ENCODE measurements around the gene FHIT.

Gene FHIT

GRCh38 chr3:61138401-61138800 is 112.9 kb downstream of the FHIT start:
- Histone ChIP-seq H3K36me3 (ENCODE audit: control insufficient read depth in 1 of 2, insufficient read depth in 2 of 2, low read length in 2 of 2) (no peaks in the 10 kb centered on the region), H3K4me3 (ENCODE audit: low read depth in 1 of 2, low read length in 2 of 2) (no peak overlapping the region), H3K9ac (ENCODE audit: low read depth in 1 of 2, low read length in 2 of 2) (no peak overlapping the region), H3K4me1 (ENCODE audit: control insufficient read depth in 1 of 2, insufficient read depth in 2 of 2, low read length in 2 of 2) (no peaks in the 10 kb centered on the region), H3K27ac (ENCODE audit: low read depth, low read length) (no peak overlapping the region), H3K9me3 (ENCODE audit: control insufficient read depth in 1 of 2, low read length in 2 of 2) (no peaks in the 10 kb centered on the region), H3K27me3 (ENCODE audit: control insufficient read depth in 1 of 2, insufficient read depth in 2 of 2, low read length in 2 of 2) (no peaks in the 10 kb centered on the region)

DNA sequence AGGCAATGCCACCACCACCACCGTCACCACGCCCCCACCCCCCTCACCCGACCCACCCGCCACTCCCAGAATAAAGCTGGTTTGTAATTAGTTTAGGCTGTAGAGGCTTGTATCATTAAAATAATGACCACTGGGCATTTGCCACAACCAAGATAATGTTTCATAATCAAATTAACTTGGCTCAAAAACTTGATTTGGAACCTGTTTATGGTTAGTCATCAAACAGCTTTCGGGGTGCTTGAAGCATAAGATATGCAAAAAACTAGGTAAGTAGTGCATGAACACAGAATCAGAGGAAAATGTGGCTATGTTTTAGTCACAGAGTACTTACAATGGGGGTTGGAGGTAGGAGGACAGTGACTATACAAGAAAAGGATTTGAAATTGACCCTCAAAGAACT is 115.1 kb downstream of the FHIT start:
- no peak overlapping the region for H3K9ac ChIP-seq (ENCODE audit: low read depth in 1 of 2, low read length in 2 of 2)

GRCh38 chr3:61134532-61134931 is 116.7 kb downstream of the FHIT start:
- Histone ChIP-seq H3K27me3 (ENCODE audit: control insufficient read depth in 1 of 2, insufficient read depth in 2 of 2, low read length in 2 of 2) (no peaks in the 10 kb centered on the region), H3K4me3 (ENCODE audit: low read depth in 1 of 2, low read length in 2 of 2) (no peak overlapping the region), H3K27ac (ENCODE audit: low read depth, low read length) (no peak overlapping the region), H3K36me3 (ENCODE audit: control insufficient read depth in 1 of 2, insufficient read depth in 2 of 2, low read length in 2 of 2) (no peaks in the 10 kb centered on the region), H3K9ac (ENCODE audit: low read depth in 1 of 2, low read length in 2 of 2) (no peak overlapping the region), H3K4me1 (ENCODE audit: control insufficient read depth in 1 of 2, insufficient read depth in 2 of 2, low read length in 2 of 2) (no peaks in the 10 kb centered on the region), H3K9me3 (ENCODE audit: control insufficient read depth in 1 of 2, low read length in 2 of 2) (no peaks in the 10 kb centered on the region)

More for the DNA sequence above, 115.1 kb downstream of the FHIT start:
- Histone ChIP-seq H3K27ac (ENCODE audit: low read depth, low read length) (no peak overlapping the region), H3K4me3 (ENCODE audit: low read depth in 1 of 2, low read length in 2 of 2) (no peak overlapping the region), H3K27me3 (ENCODE audit: control insufficient read depth in 1 of 2, insufficient read depth in 2 of 2, low read length in 2 of 2) (no peaks in the 10 kb centered on the region), H3K9me3 (ENCODE audit: control insufficient read depth in 1 of 2, low read length in 2 of 2) (no peaks in the 10 kb centered on the region), H3K36me3 (ENCODE audit: control insufficient read depth in 1 of 2, insufficient read depth in 2 of 2, low read length in 2 of 2) (no peaks in the 10 kb centered on the region), H3K4me1 (ENCODE audit: control insufficient read depth in 1 of 2, insufficient read depth in 2 of 2, low read length in 2 of 2) (no peaks in the 10 kb centered on the region)

DNA sequence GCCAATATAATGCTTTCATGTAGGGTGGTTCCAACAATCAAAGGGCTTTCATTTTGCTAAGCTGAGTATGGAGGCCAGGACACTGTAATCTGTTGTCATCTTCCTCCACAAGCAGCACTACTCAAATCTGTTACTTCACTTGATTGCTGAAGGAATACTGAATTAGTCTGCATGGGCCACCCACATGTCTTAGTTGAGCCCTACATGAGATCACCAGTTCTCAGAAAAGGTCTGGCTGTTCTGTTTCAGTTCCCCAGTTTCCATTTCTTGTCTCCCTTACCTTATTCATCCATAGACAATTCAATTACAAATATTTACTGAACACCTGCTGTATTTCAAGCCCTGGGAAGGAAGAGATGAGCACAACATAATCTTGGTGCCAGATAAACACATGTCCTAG is 119.2 kb downstream of the FHIT start:
- Histone ChIP-seq H3K4me3 (ENCODE audit: low read depth in 1 of 2, low read length in 2 of 2) (no peak overlapping the region), H3K27me3 (ENCODE audit: control insufficient read depth in 1 of 2, insufficient read depth in 2 of 2, low read length in 2 of 2) (no peaks in the 10 kb centered on the region), H3K36me3 (ENCODE audit: control insufficient read depth in 1 of 2, insufficient read depth in 2 of 2, low read length in 2 of 2) (no peaks in the 10 kb centered on the region), H3K27ac (ENCODE audit: low read depth, low read length) (no peak overlapping the region), H3K9me3 (ENCODE audit: control insufficient read depth in 1 of 2, low read length in 2 of 2) (no peaks in the 10 kb centered on the region), H3K9ac (ENCODE audit: low read depth in 1 of 2, low read length in 2 of 2) (no peak overlapping the region), H3K4me1 (ENCODE audit: control insufficient read depth in 1 of 2, insufficient read depth in 2 of 2, low read length in 2 of 2) (no peaks in the 10 kb centered on the region)

- Histone ChIP-seq H3K9ac (ENCODE audit: low read depth in 1 of 2, low read length in 2 of 2) (no peak overlapping the region), H3K9me3 (ENCODE audit: control insufficient read depth in 1 of 2, low read length in 2 of 2) (no peaks in the 10 kb centered on the region), H3K36me3 (ENCODE audit: control insufficient read depth in 1 of 2, insufficient read depth in 2 of 2, low read length in 2 of 2) (no peaks in the 10 kb centered on the region)
These were observed 132.4 kb downstream of the FHIT start for GRCh38 chr3:61118830-61119229.

GRCh38 chr3:61117045-61117898 is 134.0 kb downstream of the FHIT start:
- Histone ChIP-seq H3K27ac (ENCODE audit: low read depth, low read length) (no peak overlapping the region), H3K4me1 (ENCODE audit: control insufficient read depth in 1 of 2, insufficient read depth in 2 of 2, low read length in 2 of 2) (peaks cover 0 to 22% of the 10 kb centered on the region in 2 donors), H3K27me3 (ENCODE audit: control insufficient read depth in 1 of 2, insufficient read depth in 2 of 2, low read length in 2 of 2) (no peaks in the 10 kb centered on the region), H3K36me3 (ENCODE audit: control insufficient read depth in 1 of 2, insufficient read depth in 2 of 2, low read length in 2 of 2) (no peaks in the 10 kb centered on the region), H3K4me3 (ENCODE audit: low read depth in 1 of 2, low read length in 2 of 2) (no peak overlapping the region), H3K9ac (ENCODE audit: low read depth in 1 of 2, low read length in 2 of 2) (no peak overlapping the region), H3K9me3 (ENCODE audit: control insufficient read depth in 1 of 2, low read length in 2 of 2) (no peaks in the 10 kb centered on the region)

More at GRCh38 chr3:61118830-61119229, 132.4 kb downstream of the FHIT start:
- no peaks in the 10 kb centered on the region for H3K27me3 ChIP-seq (ENCODE audit: control insufficient read depth in 1 of 2, insufficient read depth in 2 of 2, low read length in 2 of 2)
- H3K4me3 ChIP-seq (ENCODE audit: low read depth in 1 of 2, low read length in 2 of 2): no peak overlapping the region
- no peak overlapping the region for H3K27ac ChIP-seq (ENCODE audit: low read depth, low read length)
- peaks cover 0 to 18% of the 10 kb centered on the region in 2 donors for H3K4me1 ChIP-seq (ENCODE audit: control insufficient read depth in 1 of 2, insufficient read depth in 2 of 2, low read length in 2 of 2)

- Histone ChIP-seq H3K27ac (ENCODE audit: low read depth, low read length) (no peak overlapping the region), H3K27me3 (ENCODE audit: control insufficient read depth in 1 of 2, insufficient read depth in 2 of 2, low read length in 2 of 2) (no peaks in the 10 kb centered on the region), H3K4me1 (ENCODE audit: control insufficient read depth in 1 of 2, insufficient read depth in 2 of 2, low read length in 2 of 2) (peaks cover 5 to 43% of the 10 kb centered on the region in 2 donors), H3K36me3 (ENCODE audit: control insufficient read depth in 1 of 2, insufficient read depth in 2 of 2, low read length in 2 of 2) (no peaks in the 10 kb centered on the region), H3K9me3 (ENCODE audit: control insufficient read depth in 1 of 2, low read length in 2 of 2) (no peaks in the 10 kb centered on the region), H3K4me3 (ENCODE audit: low read depth in 1 of 2, low read length in 2 of 2) (no peak overlapping the region), H3K9ac (ENCODE audit: low read depth in 1 of 2, low read length in 2 of 2) (no peak overlapping the region)
These were observed 136.8 kb downstream of the FHIT start for GRCh38 chr3:61114316-61114953.

DNA sequence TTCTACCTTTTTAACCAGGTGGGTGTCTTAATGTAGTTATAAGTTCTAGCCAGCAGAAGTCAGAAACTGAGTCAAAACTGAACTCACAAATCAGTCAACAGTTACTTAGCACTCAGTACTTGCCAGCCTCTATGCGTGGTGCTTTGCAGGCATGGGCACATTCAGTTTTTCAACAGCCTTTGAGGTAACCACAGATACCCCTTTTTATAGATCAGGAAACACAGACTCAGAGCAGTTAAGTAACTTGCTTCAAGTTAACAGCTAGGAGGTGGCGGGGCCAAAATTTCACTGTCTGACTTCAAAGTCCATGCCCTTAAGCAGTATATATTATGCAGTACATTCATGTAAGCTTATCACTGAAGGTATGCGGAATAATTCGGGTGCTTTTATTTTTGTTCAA is 139.4 kb downstream of the FHIT start:
- H3K27me3 ChIP-seq (ENCODE audit: control insufficient read depth in 1 of 2, insufficient read depth in 2 of 2, low read length in 2 of 2): no peaks in the 10 kb centered on the region
- peaks cover 5 to 45% of the 10 kb centered on the region in 2 donors for H3K4me1 ChIP-seq (ENCODE audit: control insufficient read depth in 1 of 2, insufficient read depth in 2 of 2, low read length in 2 of 2)
- H3K4me3 ChIP-seq (ENCODE audit: low read depth in 1 of 2, low read length in 2 of 2): no peak overlapping the region
- H3K9ac ChIP-seq (ENCODE audit: low read depth in 1 of 2, low read length in 2 of 2): no peak overlapping the region
- H3K36me3 ChIP-seq (ENCODE audit: control insufficient read depth in 1 of 2, insufficient read depth in 2 of 2, low read length in 2 of 2): no peaks in the 10 kb centered on the region
- no peaks in the 10 kb centered on the region for H3K9me3 ChIP-seq (ENCODE audit: control insufficient read depth in 1 of 2, low read length in 2 of 2)
- no peak overlapping the region for H3K27ac ChIP-seq (ENCODE audit: low read depth, low read length)

- H3K4me3 ChIP-seq (ENCODE audit: low read depth in 1 of 2, low read length in 2 of 2): peak overlapping the region; percentile 13 to 33
- H3K36me3 ChIP-seq (ENCODE audit: control insufficient read depth in 1 of 2, insufficient read depth in 2 of 2, low read length in 2 of 2): no peaks in the 10 kb centered on the region
- H3K9me3 ChIP-seq (ENCODE audit: control insufficient read depth in 1 of 2, low read length in 2 of 2): no peaks in the 10 kb centered on the region
- H3K27me3 ChIP-seq (ENCODE audit: control insufficient read depth in 1 of 2, insufficient read depth in 2 of 2, low read length in 2 of 2): no peaks in the 10 kb centered on the region
- H3K9ac ChIP-seq (ENCODE audit: low read depth in 1 of 2, low read length in 2 of 2): no peak overlapping the region
- peaks cover 5 to 45% of the 10 kb centered on the region in 2 donors for H3K4me1 ChIP-seq (ENCODE audit: control insufficient read depth in 1 of 2, insufficient read depth in 2 of 2, low read length in 2 of 2)
- no peak overlapping the region for H3K27ac ChIP-seq (ENCODE audit: low read depth, low read length)
These were observed 140.7 kb downstream of the FHIT start for GRCh38 chr3:61110576-61110975.

GRCh38 chr3:61108247-61109019 is 142.8 kb downstream of the FHIT start:
- Histone ChIP-seq H3K36me3 (ENCODE audit: control insufficient read depth in 1 of 2, insufficient read depth in 2 of 2, low read length in 2 of 2) (no peaks in the 10 kb centered on the region), H3K9ac (ENCODE audit: low read depth in 1 of 2, low read length in 2 of 2) (no peak overlapping the region)

More at GRCh38 chr3:61108247-61109019, 142.8 kb downstream of the FHIT start:
- H3K4me1 ChIP-seq (ENCODE audit: control insufficient read depth in 1 of 2, insufficient read depth in 2 of 2, low read length in 2 of 2): peaks cover 5 to 36% of the 10 kb centered on the region in 2 donors
- no peak overlapping the region for H3K27ac ChIP-seq (ENCODE audit: low read depth, low read length)
- H3K9me3 ChIP-seq (ENCODE audit: control insufficient read depth in 1 of 2, low read length in 2 of 2): no peaks in the 10 kb centered on the region
- H3K4me3 ChIP-seq (ENCODE audit: low read depth in 1 of 2, low read length in 2 of 2): no peak overlapping the region
- H3K27me3 ChIP-seq (ENCODE audit: control insufficient read depth in 1 of 2, insufficient read depth in 2 of 2, low read length in 2 of 2): no peaks in the 10 kb centered on the region

Measured in duodenal mucosa (tissue), 2 donors.